Measurements from ENCODE around the gene ATP6V1B1.

Gene ATP6V1B1

GRCh38 chr2:70892750-70893149 is 43.0 kb upstream of the ATP6V1B1 start:
- H3K4me3 ChIP-seq (ENCODE audit: low read length, poor library complexity, severe bottlenecking) = no peak overlapping the region
- H3K27me3 ChIP-seq (ENCODE audit: insufficient read depth, low read length, poor library complexity, severe bottlenecking) = no peaks in the 10 kb centered on the region
- TF ChIP-seq EZH2phosphoT487 (IDR thresholded peaks at IDR 0.05; ENCODE audit: borderline replicate concordance) = no peak
- TF ChIP-seq CTCF (conservative IDR thresholded peaks at IDR 0.05; ENCODE audit: low read length) = no peak
- no peaks in the 10 kb centered on the region for H3K36me3 ChIP-seq (ENCODE audit: insufficient read depth, low read length)
- H4K20me1 ChIP-seq (ENCODE audit: insufficient read depth, low read length, poor library complexity, severe bottlenecking) = no peaks in the 10 kb centered on the region
- no peak overlapping the region for H3K4me2 ChIP-seq (ENCODE audit: low read depth, low read length, poor library complexity, severe bottlenecking)
- H3K9me2 ChIP-seq (replicated peaks; ENCODE audit: low read depth, low read length) = no peaks in the 10 kb centered on the region
- no peaks in the 10 kb centered on the region for H3K4me1 ChIP-seq (ENCODE audit: insufficient read depth, low read length, poor library complexity, severe bottlenecking)
- no peaks in the 10 kb centered on the region for H3K9me3 ChIP-seq (ENCODE audit: insufficient read depth, low read depth, low read length)
- no peak overlapping the region for H2AFZ ChIP-seq (ENCODE audit: low read length)
- H3F3A ChIP-seq (ENCODE audit: low read depth) = no peaks in the 10 kb centered on the region
- no peaks in the 10 kb centered on the region for H3K79me2 ChIP-seq (ENCODE audit: insufficient read depth, low read length)
- no peak overlapping the region for H3K9ac ChIP-seq (ENCODE audit: low read depth, low read length, poor library complexity, severe bottlenecking)

- Histone ChIP-seq H3K4me1 (ENCODE audit: insufficient read depth, low read length, poor library complexity, severe bottlenecking) (no peaks in the 10 kb centered on the region), H2AFZ (ENCODE audit: low read length) (no peak overlapping the region), H3K79me2 (ENCODE audit: insufficient read depth, low read length) (no peaks in the 10 kb centered on the region), H3K4me3 (ENCODE audit: low read length, poor library complexity, severe bottlenecking) (no peak overlapping the region), H3K4me2 (ENCODE audit: low read depth, low read length, poor library complexity, severe bottlenecking) (no peak overlapping the region), H3K36me3 (ENCODE audit: insufficient read depth, low read length) (no peaks in the 10 kb centered on the region), H3F3A (ENCODE audit: low read depth) (no peaks in the 10 kb centered on the region), H4K20me1 (ENCODE audit: insufficient read depth, low read length, poor library complexity, severe bottlenecking) (no peaks in the 10 kb centered on the region), H3K27me3 (ENCODE audit: insufficient read depth, low read length, poor library complexity, severe bottlenecking) (no peaks in the 10 kb centered on the region), H3K9me3 (ENCODE audit: insufficient read depth, low read depth, low read length) (no peaks in the 10 kb centered on the region), H3K9me2 (replicated peaks; ENCODE audit: low read depth, low read length) (no peaks in the 10 kb centered on the region), H3K9ac (ENCODE audit: low read depth, low read length, poor library complexity, severe bottlenecking) (no peak overlapping the region)
- no peak for TF ChIP-seq EZH2phosphoT487 (IDR thresholded peaks at IDR 0.05; ENCODE audit: borderline replicate concordance)
- no peak for TF ChIP-seq CTCF (conservative IDR thresholded peaks at IDR 0.05; ENCODE audit: low read length)
Observed at GRCh38 chr2:70893186-70893585, 42.5 kb upstream of the ATP6V1B1 start.

GRCh38 chr2:70894765-70895164 is 40.9 kb upstream of the ATP6V1B1 start:
- Histone ChIP-seq H3K79me2 (ENCODE audit: insufficient read depth, low read length) (no peaks in the 10 kb centered on the region), H3K36me3 (ENCODE audit: insufficient read depth, low read length) (no peaks in the 10 kb centered on the region), H3K4me2 (ENCODE audit: low read depth, low read length, poor library complexity, severe bottlenecking) (no peak overlapping the region), H3K9ac (ENCODE audit: low read depth, low read length, poor library complexity, severe bottlenecking) (no peak overlapping the region), H3K4me3 (ENCODE audit: low read length, poor library complexity, severe bottlenecking) (no peak overlapping the region), H2AFZ (ENCODE audit: low read length) (no peak overlapping the region), H3K27me3 (ENCODE audit: insufficient read depth, low read length, poor library complexity, severe bottlenecking) (no peaks in the 10 kb centered on the region), H3K9me3 (ENCODE audit: insufficient read depth, low read depth, low read length) (no peaks in the 10 kb centered on the region), H3K9me2 (replicated peaks; ENCODE audit: low read depth, low read length) (no peaks in the 10 kb centered on the region), H4K20me1 (ENCODE audit: insufficient read depth, low read length, poor library complexity, severe bottlenecking) (no peaks in the 10 kb centered on the region), H3K4me1 (ENCODE audit: insufficient read depth, low read length, poor library complexity, severe bottlenecking) (no peaks in the 10 kb centered on the region), H3F3A (ENCODE audit: low read depth) (no peaks in the 10 kb centered on the region)
- TF ChIP-seq EZH2phosphoT487 (IDR thresholded peaks at IDR 0.05; ENCODE audit: borderline replicate concordance) (no peak), CTCF (conservative IDR thresholded peaks at IDR 0.05; ENCODE audit: low read length) (no peak)

Data from Loucy (cell line).